Stomach (tissue), 4 donors: ENCODE measurements around the gene NTF3.

ENCODE experiments used
- EP300 ChIP-seq: sonication (generic); formaldehyde crosslinking; IDR thresholded peaks from one replicate; pipeline ENCODE4 v1.6.1; 2017; ENCODE audit warnings: antibody characterized with exemption
- POLR2A ChIP-seq, 4 donors: fragments of 450-650 bp; IDR thresholded peaks; one replicate each; pipeline ENCODE4 v1.6.1; 2016; ENCODE audit warnings: antibody characterized with exemption in 4 of 4, control low read depth in 2 of 4, mild to moderate bottlenecking in 1 of 4, moderate library complexity in 1 of 4
- TF ChIP-seq, protein P1 (sequence below), 7 experiments: fragments of 450-650 bp in 4 of 7; fragments of 200-600 bp in 3 of 7; sonication (generic) in 3 of 7; IDR thresholded peaks; one replicate each; pipeline ENCODE4 v1.5.1; 2016 to 2019; ENCODE audit warnings: antibody characterized with exemption in 7 of 7, control low read depth in 2 of 7, mild to moderate bottlenecking in 1 of 7

DNA sequence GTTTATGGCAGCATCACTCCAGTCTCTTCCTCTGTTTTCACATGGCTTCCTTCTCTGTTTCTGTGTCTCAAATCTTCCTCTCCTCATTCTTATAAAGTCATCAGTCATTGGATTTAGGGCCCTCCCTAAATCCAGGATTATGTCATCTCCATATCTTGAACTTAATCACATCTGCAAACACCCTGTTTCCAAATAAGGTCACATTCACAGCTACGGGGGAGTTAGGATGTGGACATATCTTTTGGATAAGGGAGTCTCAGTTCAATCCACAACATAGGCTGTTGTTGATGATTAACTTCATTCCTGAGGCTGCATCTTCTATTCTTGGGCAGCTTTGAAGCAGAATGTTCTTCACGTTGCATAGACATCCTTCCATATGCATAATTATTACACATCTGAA is 40.3 kb upstream of the NTF3 start:
- TF ChIP-seq, protein P1, sequence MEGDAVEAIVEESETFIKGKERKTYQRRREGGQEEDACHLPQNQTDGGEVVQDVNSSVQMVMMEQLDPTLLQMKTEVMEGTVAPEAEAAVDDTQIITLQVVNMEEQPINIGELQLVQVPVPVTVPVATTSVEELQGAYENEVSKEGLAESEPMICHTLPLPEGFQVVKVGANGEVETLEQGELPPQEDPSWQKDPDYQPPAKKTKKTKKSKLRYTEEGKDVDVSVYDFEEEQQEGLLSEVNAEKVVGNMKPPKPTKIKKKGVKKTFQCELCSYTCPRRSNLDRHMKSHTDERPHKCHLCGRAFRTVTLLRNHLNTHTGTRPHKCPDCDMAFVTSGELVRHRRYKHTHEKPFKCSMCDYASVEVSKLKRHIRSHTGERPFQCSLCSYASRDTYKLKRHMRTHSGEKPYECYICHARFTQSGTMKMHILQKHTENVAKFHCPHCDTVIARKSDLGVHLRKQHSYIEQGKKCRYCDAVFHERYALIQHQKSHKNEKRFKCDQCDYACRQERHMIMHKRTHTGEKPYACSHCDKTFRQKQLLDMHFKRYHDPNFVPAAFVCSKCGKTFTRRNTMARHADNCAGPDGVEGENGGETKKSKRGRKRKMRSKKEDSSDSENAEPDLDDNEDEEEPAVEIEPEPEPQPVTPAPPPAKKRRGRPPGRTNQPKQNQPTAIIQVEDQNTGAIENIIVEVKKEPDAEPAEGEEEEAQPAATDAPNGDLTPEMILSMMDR (IDR thresholded peaks at IDR 0.05) = no peak
- TF ChIP-seq EP300 (no peak), POLR2A (IDR thresholded peaks at IDR 0.05) (no peak)
